HG03469 (cell line): Measurements from ENCODE around the gene B4GALT3.

Experiments
- ATAC-seq: cut with Tn5 transposase; IDR thresholded peaks from one replicate; pipeline ENCODE4 v1.9.1; 2021; ENCODE audit warnings: mild to moderate bottlenecking, moderate library complexity, moderate number of reproducible peaks; ENCODE audit not compliant: unreplicated experiment

B4GALT3 gene

DNA sequence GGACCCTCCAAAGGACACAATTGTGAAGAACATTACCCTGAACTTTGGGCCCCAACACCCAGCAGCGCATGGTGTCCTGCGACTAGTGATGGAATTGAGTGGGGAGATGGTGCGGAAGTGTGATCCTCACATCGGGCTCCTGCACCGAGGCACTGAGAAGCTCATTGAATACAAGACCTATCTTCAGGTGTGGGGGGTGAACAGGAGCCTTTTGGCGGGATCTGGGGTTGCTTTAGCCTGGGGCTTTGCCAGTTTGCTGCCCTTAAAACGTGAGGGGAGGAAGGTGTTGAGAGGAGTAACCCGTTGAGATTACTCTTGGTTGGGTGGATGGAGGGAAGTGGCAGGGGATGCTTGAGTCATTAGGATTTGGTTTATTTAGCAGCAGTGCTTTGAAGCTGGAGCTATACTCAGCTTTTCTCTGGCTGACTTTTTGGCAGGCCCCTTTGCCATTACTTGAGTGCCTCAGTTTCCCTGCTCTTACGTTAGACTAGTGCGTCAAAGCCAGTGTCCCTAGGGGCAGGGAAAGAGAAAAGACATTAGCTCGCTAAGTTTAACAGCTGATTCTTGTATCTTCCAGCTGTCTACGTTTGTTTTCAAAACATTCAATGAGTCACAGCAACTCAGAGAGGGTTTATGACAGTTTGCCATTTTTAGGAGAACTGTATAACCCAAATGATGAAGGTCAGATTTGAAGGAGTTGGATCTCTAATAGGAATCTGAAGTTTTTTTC lies 29.3 kb upstream of the B4GALT3 start:
- ATAC-seq = no peak

DNA sequence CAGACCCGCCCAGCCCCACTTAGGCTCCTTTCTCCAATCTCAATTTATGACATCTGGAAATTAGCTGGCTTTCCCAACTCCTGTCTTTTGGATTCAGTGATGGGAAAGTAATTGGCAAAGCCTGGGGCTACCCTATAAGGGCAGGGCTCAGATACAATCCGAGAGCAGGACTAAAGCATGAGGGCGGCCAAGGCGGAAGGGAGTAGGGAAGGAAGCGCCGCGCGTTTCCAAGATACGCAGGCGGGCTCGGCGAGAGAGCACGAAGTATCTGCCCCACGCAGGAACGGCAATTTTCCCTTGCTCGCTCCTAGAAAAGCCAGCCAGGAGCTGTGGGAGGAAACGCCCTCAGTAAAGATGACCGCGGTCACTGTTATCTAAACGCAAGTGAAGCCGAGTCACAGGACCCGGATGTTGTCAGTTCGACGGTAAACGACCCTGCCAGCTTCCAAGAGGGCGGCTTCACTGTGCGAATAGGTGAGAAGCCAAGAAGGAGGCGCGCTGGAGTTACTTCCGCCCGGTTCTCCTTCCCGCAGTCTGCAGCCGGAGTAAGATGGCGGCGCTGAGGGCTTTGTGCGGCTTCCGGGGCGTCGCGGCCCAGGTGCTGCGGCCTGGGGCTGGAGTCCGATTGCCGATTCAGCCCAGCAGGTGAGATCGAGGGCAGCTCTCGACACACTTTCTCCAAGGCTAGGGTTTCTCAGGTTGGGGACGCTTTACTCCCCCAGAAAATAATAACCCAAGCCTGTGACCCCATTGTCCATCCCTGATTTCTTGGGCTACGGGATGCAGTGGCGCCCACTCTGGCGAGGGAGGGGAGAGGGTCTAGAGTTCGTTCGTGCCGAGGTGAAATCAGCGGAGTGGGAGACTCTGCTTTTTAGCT lies 24.8 kb upstream of the B4GALT3 start, which contains the start of gene NDUFS2:
TSS of gene NDUFS2 (plus strand) at position 532 of the 877 bp plus-strand sequence. CDS start at position 551, 19 bp downstream.
- ATAC-seq = peak; percentile 79

DNA sequence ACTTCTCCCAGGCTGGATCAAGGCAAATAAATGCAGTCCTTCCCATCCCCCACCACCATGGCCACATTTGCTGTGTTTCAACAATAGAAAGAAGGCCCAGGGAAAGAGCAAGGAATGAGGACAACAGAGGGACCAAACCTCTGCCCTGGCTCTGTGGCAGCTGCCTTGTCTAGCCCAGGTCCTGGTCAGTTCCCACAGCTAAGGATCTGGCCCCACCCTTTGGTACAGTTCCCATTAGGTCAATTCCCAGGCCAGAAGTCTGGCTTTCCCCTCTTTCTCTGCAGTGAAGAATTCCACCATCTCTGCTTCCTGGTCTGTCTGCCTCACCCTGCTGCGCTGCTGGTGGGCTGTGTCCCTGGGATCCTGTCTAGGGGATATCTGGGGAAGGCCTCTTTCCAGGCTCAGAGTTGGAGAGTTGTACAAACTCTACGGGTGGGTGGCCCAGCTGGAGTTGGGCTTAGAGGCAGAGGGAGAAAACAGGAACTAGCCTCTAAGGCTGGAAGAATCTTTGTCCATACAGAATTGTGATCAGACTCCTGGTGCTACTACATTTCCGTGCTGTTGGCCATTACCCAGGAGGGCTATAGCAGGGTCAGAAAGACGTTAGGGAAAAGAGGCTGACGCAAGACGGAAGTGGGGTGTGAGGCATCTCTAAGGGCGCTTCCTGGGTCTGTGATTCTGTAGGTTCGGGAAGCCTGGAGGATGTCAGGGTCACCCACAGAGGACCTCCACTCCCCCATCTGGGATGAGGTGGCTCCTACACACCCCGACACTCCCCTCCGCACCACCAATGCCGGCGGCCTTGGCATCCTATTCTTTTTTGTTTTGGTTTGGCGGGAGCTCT lies 23.9 kb upstream of the B4GALT3 start:
- no peak for ATAC-seq

DNA sequence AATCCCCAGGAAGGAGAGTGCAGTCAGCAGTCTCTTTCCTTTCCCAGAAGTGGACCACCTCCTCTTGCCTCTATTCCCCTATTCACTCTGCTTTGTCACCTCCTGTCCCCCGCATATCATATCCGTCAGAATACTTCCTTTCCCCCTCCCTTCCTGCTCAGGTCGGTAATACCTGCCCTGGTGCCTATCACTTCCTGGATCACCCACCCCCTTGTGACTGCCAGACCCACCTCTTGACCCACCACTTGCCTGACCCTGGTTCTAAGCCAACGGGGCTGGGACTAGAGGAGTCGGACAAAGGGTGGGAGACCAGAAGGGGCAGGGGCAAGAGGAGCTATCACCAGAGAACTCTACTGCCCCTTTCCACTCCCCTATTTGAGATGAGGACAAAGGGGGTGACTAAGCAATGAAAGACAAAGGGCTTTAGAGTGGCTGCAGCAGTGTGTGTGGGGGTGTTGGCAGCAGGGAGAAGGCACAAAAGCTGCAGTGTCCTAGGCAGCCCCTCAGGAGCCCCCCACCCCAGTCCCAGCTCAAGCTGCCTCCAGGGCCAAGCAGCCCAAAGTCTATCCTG lies 23.2 kb upstream of the B4GALT3 start:
- ATAC-seq = no peak

DNA sequence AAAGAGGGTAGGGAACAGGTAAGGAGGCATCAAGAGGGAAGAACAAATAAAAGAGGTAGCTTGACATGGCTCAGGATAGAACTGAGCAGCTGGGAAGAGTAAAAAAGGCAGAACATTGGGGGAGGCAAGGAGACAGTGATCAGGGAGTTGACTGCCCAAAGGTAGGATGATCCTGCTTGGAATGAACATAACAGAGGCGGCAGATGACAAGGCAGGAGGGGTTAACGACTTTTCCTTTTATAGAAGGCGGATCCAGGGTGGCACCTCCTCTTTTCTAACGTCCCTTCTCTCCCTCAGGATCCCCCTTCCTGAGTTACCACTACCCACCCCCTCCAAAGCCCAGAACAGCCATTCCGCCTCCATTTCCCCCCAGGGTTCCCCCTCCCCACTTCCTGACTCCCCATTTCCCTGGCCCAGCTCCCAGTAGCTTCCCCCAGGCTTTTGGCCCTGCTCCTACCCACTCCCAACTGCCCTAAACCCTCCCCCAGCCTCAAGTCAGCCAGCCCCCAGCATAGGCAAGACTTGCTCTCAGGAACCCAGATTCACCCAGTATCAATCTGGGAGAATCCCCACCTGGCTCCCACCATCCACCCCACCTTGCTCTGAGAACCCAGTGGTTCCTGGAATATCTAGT lies 22.3 kb upstream of the B4GALT3 start:
- no peak for ATAC-seq

DNA sequence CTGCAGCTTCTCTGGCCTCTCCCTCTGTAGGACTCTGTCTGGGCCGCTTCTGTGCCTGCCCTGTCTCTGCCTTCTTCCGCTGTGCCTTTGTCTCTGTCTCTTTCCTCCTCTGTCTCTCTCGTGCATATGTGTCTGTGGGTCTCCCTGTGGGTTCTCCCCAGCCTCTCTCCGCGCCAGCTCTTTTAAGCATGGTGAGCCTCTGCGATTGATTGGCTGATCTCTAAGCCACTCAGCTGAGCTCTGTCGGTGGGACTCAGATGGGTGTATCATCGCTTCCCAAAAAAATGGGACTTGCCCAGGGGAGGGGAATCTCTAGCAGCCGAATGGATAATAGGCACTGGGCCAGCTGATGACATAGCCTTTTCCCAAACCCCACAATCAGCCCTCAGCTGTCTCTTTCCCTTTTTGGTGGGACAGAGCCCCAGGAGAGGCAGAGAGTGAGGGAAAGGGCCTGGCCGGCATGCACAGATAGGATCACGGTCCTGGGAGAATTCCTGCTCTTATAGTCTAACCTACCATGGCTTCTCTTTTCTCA lies 21.7 kb upstream of the B4GALT3 start, which contains the start of gene ADAMTS4:
TSS of gene ADAMTS4 (minus strand) at position 158 of the 535 bp plus-strand sequence. CDS start 427 bp downstream, outside the sequence.
- ATAC-seq = no peak

DNA sequence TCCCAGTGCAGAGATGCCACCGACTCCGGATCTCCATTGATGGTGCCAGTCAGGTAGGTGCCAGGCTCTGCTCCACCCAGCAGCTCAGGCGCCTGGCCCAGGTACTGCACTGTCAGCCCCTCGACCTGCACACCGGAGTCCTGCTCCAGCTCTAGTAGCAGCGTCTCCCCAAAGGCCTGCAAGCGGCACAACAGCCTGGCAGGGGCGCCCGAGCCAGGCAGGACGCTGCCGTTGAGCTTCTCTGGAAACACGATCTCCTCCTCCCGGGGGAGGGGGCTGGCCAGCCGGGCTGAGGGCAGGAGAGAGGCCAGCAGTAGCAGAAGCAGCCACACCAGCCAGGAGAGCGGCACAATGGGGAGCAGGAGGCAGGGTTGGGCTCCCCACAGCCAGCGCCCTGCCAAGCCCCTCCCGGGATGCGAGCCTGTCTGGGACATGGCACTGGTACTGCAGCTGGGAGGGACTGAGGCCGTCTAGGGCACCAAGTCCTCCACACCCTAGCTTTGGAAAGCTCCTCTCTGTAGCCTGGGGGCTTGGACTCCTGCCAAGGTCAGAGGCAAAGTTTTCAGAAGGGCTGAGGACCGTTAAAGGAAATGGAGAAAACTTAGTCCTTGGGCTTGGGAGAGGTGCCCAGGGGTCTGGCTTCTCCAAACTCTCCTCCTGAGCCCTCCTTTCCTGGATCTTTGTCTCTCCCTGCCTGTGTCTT lies 21.0 kb upstream of the B4GALT3 start:
- no peak for ATAC-seq

DNA sequence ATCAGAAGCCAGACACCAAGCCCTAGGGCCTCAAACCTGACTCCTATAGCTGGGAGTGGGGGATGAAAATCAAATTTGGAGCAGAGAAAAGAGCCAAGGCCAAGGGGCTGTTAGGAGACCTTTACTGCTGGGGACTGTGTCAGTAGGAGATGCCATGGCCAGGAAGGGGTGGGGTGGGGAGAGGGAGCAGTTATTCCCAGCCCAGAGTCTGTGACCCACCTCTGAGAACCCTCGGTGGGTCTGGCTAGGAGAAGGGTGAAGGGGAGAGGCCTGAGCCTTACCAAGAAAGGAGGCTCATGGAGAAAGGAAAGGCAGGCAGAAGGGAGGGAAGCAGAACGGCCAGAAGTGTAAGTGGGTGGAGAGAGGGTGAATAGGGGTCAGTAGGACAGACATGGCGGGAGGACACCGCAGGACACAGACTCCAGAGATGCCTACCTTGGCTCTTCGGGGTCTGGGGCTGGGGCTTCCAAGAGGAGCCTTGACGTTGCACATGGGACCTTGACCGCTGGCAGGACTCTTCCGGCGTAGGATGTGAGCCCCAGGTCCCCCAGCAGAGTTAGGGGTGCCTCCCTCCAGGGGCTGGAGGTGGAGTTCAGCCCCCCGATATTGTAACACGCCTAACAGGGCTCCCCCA lies 20.4 kb upstream of the B4GALT3 start:
- ATAC-seq = no peak

DNA sequence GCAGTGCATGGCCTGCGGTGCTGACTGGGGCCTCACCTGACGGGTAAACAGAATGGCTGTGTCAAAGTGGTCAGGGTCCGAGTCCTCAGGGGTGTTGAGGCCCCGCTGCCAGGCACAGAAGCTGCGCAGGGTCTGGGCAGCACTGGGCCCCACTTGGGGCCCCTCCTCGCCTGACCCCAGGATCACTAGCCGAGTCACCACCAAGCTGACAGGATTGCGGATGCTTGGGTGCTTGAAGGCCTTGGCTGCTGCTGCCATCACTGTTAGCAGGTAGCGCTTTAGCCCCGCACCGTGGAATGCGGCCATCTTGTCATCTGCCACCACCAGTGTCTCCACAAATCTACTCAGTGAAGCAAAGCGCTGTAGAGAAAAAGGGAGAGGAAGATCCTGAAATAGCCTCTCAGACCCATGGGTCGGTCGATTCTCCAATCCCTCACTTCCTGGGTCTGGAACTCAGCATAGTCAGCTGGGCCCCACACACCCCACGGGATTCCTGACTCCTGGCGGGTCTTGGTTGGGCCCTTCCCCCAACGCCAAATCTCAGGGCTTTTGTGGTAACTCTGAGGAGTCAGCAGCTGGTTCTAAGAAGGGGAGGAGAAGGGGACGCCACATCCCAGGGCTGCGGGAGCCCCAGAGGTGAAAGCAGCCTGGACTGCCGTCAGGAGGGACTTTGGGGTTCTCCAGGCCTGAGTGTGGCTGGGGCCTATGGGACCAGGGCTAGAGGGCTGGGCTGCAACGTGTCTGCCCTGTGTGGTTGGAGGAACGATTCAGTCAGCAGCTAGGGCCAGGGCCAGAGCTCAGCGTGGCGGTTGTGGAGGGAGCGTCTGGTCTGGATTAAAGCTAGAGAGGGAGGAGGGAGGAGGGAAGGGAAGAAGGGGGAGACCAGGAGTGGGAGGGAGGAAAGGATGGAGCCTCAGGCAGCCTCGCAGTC lies 19.5 kb upstream of the B4GALT3 start:
- no peak for ATAC-seq

DNA sequence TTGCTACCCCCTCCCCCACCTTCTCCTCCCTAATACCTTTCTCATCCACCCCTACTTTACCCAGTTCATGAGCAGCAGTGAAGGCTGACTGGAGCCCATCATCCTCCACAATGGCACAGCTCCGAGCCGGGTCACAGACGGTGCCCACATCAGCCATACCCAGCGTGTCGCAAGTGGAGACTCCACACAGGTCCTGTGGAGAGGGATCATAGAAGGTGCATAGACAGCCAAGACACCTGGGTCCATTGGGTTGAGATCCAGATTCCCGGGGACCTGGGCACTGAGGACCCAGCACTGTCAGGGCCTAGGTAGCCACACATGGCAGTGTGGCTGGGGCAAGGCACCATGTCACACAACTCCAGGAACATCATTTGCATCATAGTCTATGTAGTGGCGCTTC lies 18.8 kb upstream of the B4GALT3 start:
- no peak for ATAC-seq

DNA sequence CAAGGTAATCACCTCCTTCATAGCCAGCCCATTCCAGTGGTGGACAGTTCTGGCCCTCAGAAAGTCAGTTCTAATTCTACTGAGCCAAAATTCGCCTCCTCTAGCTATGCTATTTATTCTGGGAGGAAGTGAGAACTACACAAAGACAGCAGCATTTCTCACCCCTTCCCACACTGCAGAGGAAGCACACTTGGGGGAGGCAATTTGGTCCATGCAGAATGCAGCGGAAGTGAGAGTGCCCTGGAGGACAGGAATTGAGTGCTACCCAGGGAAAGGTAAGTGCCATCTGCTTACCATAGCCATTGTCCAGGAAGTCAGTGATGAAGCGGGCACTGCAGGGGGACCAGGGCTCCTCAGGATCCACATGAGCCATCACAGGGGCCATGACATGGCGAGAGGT lies 17.9 kb upstream of the B4GALT3 start:
- ATAC-seq = no peak

DNA sequence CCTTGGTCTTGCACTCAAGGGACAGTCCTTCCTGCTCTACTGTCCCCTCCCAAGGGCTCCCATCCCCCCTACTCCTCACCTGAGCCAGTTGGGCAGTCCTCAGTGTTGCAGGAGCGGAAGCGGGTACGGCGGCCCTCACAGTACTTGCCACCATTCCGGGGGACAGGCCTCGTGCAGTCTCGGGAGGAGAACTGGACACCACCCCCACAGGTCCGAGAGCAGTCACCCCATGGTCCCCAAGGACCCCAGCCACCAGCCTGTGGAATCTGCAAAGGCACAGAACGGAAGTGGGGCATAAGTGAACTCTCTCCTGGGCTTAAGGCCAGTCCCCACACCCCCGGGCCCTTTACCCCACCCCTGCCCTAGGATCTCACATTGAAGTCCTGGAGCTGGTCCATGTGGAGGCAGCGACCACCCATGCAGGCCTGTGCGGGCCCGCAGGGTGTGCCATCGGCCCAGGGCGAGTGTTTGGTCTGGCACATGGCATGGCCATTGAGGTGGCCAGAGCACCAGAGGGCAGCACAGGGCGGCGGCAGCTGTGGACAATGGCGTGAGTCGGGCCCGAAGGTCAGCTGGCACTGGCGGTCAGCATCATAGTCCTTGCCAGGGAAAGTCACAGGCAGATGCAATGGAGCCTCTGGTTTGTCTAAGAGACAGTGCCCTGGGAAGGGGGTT lies 16.4 kb upstream of the B4GALT3 start:
- ATAC-seq = no peak

DNA sequence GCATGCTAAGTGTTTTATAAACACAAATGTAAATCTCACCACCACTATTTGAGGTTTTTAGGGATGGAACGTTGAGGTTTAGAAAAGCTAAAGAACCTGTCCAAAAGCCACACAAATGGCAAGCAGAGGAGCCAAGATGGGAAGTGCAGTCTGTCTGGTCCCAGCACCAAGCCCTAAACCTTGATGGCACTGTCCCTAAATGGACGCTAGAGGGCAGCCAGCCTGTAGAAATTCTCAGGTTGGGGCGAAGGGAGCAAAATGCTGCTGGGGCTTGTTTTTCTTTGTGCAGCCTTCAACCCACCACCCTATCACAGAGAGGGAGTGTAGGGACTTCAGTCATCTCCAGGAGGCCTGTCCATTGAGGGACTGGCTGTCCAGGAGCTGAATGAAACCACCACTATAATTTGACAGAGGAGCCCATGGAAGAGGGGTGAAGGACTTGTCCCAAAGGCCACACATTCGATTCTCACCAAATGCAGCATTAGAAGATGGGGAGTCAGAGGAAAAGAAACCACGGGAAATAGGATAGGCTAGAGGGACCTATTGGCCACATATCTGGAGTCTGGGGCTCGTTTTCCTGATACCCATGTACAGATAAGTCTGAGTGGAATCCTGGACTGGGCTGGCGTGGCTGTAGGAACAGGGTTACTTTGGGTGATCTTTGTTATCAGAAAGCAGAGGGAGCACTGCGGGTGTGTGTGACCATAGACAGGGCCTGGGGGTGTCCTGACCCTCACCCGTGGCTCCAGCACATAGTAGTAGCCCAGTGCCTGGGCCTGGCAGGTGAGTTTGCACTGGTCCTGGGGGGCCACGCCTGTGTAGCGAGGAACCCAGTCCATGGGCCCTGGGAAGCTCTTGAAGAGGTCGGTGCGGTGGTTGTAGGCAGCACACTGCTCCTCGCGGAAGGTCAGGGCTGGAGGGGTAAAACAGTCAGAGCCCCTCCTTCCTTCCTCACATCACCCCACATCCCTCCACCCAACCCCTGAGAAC lies 15.5 kb upstream of the B4GALT3 start:
- no peak for ATAC-seq

DNA sequence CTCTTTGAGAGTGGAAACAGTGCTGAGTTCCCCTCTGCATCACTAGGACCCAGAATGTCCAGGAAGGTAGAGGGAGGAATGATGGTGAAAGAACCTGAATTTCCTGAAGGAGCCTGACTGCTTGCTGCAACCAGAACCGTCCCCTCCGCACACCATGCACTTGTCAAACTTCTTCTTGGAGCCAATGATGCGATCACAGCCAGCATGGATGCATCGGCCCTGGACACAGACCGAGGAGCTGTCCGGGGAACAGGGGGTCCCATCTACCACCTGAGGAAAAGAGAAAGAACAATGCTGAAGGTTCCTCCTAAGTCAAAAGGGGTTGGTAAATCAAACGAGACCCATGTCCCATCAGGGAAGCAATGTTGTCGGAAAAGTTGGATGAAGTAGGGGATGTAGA lies 14.7 kb upstream of the B4GALT3 start:
- ATAC-seq = no peak

DNA sequence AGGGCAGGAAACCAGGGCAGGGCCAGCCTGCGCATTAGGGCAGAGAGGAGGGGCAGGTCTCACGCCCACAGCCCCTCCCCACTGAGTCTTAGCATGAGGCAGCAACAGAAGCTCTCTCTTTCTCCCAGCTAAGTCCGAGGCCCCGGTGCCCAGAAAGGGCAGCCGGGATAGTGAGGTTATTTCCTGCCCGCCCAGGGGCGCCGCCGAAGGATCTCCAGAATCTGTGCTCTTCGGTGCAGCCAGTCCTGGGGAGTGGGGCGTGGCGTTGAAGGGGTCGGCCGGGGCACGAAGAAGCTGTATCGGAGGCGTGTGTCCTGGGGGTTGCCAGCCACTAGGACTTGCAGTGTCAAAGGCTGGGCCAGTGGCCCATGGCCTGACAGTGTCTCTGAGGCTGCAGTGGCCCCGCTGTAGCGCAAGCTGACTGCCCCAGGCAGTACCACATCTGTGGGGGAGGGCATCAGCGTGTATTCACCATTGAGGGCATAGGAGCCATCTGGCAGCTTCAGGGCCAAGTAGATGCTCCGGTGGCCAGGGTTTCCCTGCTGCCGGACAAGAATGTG lies 13.7 kb upstream of the B4GALT3 start:
- ATAC-seq = no peak

DNA sequence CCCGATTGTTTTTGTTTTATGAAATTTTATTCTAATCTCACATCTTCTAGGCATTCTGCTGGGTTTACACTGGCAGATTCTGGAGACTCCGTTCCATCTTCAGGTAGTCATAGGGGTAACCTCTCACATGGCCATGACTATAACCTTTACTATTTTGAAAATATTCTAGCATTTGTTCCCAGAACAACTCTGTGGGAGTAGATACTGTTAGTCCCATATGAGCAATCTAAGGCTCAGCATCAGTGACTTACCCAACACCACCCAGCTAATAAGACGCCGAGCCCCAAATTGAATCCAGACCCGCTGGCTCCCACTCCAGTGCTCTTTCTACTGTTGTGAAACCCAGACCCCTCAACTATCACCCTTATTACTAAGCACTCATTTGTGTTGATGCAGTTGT lies 11.7 kb upstream of the B4GALT3 start:
- ATAC-seq = no peak
